SK-N-SH treated with all-trans-retinoic acid at 6 μM for 48 hours (cell line): ENCODE results near the gene STK16.
"Not testable (repeated sequence)": the region's sequence is repeated elsewhere in the genome, so short reads cannot be mapped to it uniquely, and the experiment has no call there.

Source experiments
- ATAC-seq: fragments of 200-7000 bp; cut with Tn5 transposase; 3 replicates; pipeline ENCODE4 v1.9.1; 2020; ENCODE audit warnings: mild to moderate bottlenecking, moderate library complexity
- CSDC2 ChIP-seq: fragments of 250-450 bp; sonication (Bioruptor Pico); IDR thresholded peaks from 2 replicates; pipeline ENCODE4 v1.5.0; 2020; ENCODE audit warnings: mild to moderate bottlenecking, moderate library complexity
- ESRRG ChIP-seq: fragments of 250-450 bp; sonication (Bioruptor Pico); IDR thresholded peaks from 2 replicates; pipeline ENCODE4 v1.6.1; 2021; ENCODE audit warnings: mild to moderate bottlenecking
- GLIS3 ChIP-seq: fragments of 250-450 bp; sonication (Bioruptor Pico); IDR thresholded peaks from 2 replicates; pipeline ENCODE4 v1.5.0; 2020; ENCODE audit warnings: mild to moderate bottlenecking, moderate library complexity
- OSR1 ChIP-seq: fragments of 250-450 bp; sonication (Bioruptor Pico); IDR thresholded peaks from 2 replicates; pipeline ENCODE4 v1.8.0; 2022; ENCODE audit warnings: moderate library complexity, mild to moderate bottlenecking, inconsistent platforms
- PPARA ChIP-seq: fragments of 250-450 bp; sonication (Bioruptor Pico); IDR thresholded peaks from 2 replicates; pipeline ENCODE4 v1.5.0; 2020; ENCODE audit warnings: mild to moderate bottlenecking, borderline replicate concordance
- RARB ChIP-seq: fragments of 250-450 bp; sonication (Bioruptor Pico); IDR thresholded peaks from 2 replicates; pipeline ENCODE4 v1.8.0; 2021; ENCODE audit warnings: mild to moderate bottlenecking, moderate library complexity
- SNAI2 ChIP-seq: fragments of 250-450 bp; sonication (Bioruptor Pico); IDR thresholded peaks from 2 replicates; pipeline ENCODE4 v1.5.0; 2020; ENCODE audit warnings: mild to moderate bottlenecking, moderate library complexity
- TOX ChIP-seq: fragments of 250-450 bp; sonication (Bioruptor Pico); IDR thresholded peaks from 2 replicates; pipeline ENCODE4 v1.8.0; 2021; ENCODE audit warnings: mild to moderate bottlenecking, moderate library complexity, borderline replicate concordance
- ZC3H10 ChIP-seq: fragments of 250-450 bp; sonication (Bioruptor Pico); IDR thresholded peaks from 2 replicates; pipeline ENCODE4 v1.5.1; 2021; ENCODE audit warnings: mild to moderate bottlenecking, moderate library complexity
- ZFP30 ChIP-seq: fragments of 450-650 bp; formaldehyde crosslinking; IDR thresholded peaks from 2 replicates; pipeline ENCODE4 v1.5.0; 2022; ENCODE audit warnings: mild to moderate bottlenecking, moderate library complexity
- ZNF70 ChIP-seq: fragments of 450-650 bp; formaldehyde crosslinking; IDR thresholded peaks from 2 replicates; pipeline ENCODE4 v1.5.0; 2020; ENCODE audit warnings: mild to moderate bottlenecking, moderate library complexity
- ZNF8 ChIP-seq: fragments of 450-650 bp; formaldehyde crosslinking; IDR thresholded peaks from 2 replicates; pipeline ENCODE4 v1.5.0; 2020; ENCODE audit warnings: mild to moderate bottlenecking, moderate library complexity
- TF ChIP-seq, protein P1 (sequence below): fragments of 250-450 bp; sonication (Bioruptor Pico); IDR thresholded peaks from 2 replicates; pipeline ENCODE4 v1.8.0; 2021; ENCODE audit warnings: low read depth, mild to moderate bottlenecking, moderate library complexity, borderline replicate concordance
- TF ChIP-seq, protein P2 (sequence below): fragments of 250-450 bp; sonication (Bioruptor Pico); IDR thresholded peaks from 2 replicates; pipeline ENCODE4 v1.5.1; 2020; ENCODE audit warnings: low read depth, mild to moderate bottlenecking, moderate library complexity
- TF ChIP-seq, protein P3 (sequence below): fragments of 250-450 bp; sonication (Bioruptor Pico); IDR thresholded peaks from 2 replicates; pipeline ENCODE4 v1.5.1; 2021; ENCODE audit warnings: mild to moderate bottlenecking, moderate library complexity
- TF ChIP-seq, protein P4 (sequence below): fragments of 250-450 bp; sonication (Bioruptor Pico); IDR thresholded peaks from 2 replicates; pipeline ENCODE4 v1.5.0; 2020; ENCODE audit warnings: mild to moderate bottlenecking, moderate library complexity
- TF ChIP-seq, protein P5 (sequence below): fragments of 250-450 bp; sonication (Bioruptor Pico); IDR thresholded peaks from 2 replicates; pipeline ENCODE4 v1.8.0; 2020; ENCODE audit warnings: mild to moderate bottlenecking, moderate library complexity, borderline replicate concordance

The STK16 gene

DNA sequence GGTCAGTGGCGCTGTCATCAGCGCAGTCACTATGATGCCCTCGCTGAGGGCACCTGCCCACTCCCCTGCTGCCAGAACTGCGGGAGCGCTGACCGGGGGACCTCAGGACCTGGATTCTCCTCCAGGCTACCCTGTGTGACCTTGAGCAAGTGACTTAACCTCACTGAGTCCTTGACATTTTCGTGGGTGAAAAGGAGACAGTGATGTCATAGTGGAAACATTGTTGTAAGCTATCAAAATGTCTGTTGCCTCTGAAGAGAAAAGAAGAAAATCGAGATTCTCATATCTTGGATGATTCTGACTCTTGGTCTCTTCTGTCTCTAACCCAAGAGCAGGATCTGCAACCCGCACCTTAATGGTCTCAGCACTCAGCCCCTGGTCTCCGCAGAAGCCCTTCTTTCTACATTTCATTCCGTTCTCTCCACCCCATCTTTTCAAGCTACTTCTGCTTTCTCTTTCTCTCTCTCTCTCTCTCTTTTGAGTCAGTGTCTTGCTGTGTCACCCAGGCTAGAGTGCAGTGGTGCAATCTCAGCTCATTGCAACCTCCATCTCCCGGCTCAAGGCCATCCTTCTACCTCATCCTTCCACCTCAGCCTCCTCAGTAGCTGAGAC, 9.4 kb downstream of the STK16 start (continued):
- TF ChIP-seq, protein P1, sequence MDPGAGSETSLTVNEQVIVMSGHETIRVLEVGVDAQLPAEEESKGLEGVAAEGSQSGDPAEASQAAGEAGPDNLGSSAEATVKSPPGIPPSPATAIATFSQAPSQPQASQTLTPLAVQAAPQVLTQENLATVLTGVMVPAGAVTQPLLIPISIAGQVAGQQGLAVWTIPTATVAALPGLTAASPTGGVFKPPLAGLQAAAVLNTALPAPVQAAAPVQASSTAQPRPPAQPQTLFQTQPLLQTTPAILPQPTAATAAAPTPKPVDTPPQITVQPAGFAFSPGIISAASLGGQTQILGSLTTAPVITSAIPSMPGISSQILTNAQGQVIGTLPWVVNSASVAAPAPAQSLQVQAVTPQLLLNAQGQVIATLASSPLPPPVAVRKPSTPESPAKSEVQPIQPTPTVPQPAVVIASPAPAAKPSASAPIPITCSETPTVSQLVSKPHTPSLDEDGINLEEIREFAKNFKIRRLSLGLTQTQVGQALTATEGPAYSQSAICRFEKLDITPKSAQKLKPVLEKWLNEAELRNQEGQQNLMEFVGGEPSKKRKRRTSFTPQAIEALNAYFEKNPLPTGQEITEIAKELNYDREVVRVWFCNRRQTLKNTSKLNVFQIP (CRISPR knock-in tag) = no peak
- no peak for TF ChIP-seq TOX (CRISPR knock-in tag)
- no peak for TF ChIP-seq SNAI2 (CRISPR knock-in tag)
- TF ChIP-seq GLIS3 (CRISPR knock-in tag) = no peak
- TF ChIP-seq RARB (CRISPR knock-in tag) = no peak
- TF ChIP-seq ESRRG (CRISPR knock-in tag) = no peak
- no peak for TF ChIP-seq ZNF70 (CRISPR knock-in tag)
- no peak for TF ChIP-seq OSR1 (CRISPR knock-in tag)
- TF ChIP-seq, protein P2, sequence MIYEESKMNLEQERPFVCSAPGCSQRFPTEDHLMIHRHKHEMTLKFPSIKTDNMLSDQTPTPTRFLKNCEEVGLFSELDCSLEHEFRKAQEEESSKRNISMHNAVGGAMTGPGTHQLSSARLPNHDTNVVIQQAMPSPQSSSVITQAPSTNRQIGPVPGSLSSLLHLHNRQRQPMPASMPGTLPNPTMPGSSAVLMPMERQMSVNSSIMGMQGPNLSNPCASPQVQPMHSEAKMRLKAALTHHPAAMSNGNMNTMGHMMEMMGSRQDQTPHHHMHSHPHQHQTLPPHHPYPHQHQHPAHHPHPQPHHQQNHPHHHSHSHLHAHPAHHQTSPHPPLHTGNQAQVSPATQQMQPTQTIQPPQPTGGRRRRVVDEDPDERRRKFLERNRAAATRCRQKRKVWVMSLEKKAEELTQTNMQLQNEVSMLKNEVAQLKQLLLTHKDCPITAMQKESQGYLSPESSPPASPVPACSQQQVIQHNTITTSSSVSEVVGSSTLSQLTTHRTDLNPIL = no peak
- TF ChIP-seq, protein P3, sequence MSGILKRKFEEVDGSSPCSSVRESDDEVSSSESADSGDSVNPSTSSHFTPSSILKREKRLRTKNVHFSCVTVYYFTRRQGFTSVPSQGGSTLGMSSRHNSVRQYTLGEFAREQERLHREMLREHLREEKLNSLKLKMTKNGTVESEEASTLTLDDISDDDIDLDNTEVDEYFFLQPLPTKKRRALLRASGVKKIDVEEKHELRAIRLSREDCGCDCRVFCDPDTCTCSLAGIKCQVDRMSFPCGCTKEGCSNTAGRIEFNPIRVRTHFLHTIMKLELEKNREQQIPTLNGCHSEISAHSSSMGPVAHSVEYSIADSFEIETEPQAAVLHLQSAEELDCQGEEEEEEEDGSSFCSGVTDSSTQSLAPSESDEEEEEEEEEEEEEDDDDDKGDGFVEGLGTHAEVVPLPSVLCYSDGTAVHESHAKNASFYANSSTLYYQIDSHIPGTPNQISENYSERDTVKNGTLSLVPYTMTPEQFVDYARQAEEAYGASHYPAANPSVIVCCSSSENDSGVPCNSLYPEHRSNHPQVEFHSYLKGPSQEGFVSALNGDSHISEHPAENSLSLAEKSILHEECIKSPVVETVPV (CRISPR knock-in tag) = no peak
- no peak for TF ChIP-seq ZNF8 (CRISPR knock-in tag)

DNA sequence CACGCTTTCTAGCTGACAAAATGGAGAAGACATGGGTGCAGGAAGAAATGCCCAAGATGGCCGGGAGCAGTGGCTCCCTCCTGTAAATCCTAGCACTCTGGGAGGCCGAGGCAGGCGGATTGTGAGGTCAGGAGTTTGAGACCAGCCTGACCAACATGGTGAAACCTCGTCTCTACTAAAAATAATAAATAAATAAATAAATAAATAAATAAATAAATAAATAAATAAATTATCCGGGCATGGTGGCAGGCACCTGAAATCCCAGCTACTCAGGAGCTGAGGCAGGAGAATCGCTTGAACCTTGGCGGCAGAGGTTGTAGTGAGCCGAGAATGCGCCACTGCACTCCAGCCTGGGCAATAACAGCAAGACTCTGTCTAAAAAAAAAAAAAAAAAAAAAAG, 13.7 kb downstream of the STK16 start:
- ATAC-seq = not testable (repeated sequence)

DNA sequence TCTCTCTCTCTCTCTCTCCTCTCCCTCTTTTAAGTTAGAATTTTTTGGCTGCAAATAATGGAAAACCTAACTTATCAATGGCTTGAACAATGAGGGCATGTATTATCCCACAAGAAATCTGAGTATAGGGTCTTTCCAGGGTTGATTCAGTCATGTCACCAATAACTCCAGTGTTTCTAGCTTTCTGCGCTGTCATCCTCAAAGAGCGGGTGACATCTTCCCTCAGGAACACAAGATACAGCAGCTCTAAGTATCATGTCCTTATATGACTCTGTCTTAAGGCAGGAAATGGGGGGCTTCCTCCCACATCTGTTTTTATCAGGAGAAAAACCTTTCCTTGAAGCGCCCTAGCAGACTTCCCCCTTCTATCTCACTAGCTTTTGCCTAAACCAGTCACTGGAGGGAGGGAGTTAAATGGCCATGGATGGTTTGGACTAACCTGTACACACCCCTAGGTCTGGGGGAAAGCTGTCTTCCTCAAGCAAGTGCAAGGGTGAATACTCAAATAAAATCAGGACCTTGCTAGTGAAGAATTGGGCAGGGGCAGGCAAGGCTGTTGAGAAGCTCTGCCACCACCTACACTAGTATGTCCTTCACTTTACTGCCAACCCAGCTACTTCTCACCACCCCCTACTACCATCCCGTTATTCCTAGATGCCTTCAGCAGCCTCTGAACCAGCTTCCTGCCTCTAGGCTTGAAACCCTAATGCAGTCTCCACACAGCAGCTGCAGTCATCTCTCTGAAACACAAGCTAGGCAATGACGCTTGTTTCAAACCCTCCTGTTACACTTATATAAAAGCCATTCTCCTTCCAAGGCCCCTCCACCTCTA, 16.0 kb downstream of the STK16 start:
- no peak; the same call in 1 of the 3 replicates for ATAC-seq
- TF ChIP-seq PPARA (CRISPR knock-in tag) (no peak), ZC3H10 (no peak), ZNF8 (CRISPR knock-in tag) (no peak), CSDC2 (no peak), GLIS3 (CRISPR knock-in tag) (no peak), TOX (CRISPR knock-in tag) (no peak)
- TF ChIP-seq, protein P4, sequence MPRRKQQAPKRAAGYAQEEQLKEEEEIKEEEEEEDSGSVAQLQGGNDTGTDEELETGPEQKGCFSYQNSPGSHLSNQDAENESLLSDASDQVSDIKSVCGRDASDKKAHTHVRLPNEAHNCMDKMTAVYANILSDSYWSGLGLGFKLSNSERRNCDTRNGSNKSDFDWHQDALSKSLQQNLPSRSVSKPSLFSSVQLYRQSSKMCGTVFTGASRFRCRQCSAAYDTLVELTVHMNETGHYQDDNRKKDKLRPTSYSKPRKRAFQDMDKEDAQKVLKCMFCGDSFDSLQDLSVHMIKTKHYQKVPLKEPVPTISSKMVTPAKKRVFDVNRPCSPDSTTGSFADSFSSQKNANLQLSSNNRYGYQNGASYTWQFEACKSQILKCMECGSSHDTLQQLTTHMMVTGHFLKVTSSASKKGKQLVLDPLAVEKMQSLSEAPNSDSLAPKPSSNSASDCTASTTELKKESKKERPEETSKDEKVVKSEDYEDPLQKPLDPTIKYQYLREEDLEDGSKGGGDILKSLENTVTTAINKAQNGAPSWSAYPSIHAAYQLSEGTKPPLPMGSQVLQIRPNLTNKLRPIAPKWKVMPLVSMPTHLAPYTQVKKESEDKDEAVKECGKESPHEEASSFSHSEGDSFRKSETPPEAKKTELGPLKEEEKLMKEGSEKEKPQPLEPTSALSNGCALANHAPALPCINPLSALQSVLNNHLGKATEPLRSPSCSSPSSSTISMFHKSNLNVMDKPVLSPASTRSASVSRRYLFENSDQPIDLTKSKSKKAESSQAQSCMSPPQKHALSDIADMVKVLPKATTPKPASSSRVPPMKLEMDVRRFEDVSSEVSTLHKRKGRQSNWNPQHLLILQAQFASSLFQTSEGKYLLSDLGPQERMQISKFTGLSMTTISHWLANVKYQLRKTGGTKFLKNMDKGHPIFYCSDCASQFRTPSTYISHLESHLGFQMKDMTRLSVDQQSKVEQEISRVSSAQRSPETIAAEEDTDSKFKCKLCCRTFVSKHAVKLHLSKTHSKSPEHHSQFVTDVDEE = no peak
- TF ChIP-seq, all 23 proteins: peak for 0

DNA sequence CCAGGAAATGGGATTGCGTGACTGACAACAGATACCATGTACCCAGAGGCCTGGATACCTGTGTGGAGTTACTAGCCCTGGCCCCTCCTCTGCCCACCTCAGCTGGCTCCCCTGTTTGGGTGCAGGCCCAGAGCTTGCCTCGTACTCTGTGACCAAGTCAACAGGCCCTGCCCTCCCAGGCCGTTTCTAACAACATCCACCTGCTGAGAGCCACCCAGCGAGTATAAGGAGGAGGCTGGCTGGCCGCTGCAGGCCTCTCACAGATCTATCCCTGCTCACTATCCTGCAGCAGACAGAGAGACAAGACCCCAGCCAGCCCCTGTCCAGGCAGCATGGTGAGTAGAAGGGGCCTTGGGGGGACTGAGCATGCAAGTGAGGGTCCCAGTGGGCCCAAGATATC, 21.0 kb downstream of the STK16 start:
- no peak for ATAC-seq
- TF ChIP-seq GLIS3 (CRISPR knock-in tag) (no peak), ZFP30 (no peak), ESRRG (CRISPR knock-in tag) (no peak)
- TF ChIP-seq, protein P5, sequence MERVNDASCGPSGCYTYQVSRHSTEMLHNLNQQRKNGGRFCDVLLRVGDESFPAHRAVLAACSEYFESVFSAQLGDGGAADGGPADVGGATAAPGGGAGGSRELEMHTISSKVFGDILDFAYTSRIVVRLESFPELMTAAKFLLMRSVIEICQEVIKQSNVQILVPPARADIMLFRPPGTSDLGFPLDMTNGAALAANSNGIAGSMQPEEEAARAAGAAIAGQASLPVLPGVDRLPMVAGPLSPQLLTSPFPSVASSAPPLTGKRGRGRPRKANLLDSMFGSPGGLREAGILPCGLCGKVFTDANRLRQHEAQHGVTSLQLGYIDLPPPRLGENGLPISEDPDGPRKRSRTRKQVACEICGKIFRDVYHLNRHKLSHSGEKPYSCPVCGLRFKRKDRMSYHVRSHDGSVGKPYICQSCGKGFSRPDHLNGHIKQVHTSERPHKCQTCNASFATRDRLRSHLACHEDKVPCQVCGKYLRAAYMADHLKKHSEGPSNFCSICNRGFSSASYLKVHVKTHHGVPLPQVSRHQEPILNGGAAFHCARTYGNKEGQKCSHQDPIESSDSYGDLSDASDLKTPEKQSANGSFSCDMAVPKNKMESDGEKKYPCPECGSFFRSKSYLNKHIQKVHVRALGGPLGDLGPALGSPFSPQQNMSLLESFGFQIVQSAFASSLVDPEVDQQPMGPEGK = no peak
- TF ChIP-seq, protein P2 = no peak
